Transverse colon (tissue), 3 donors: Measurements from ENCODE around the gene E2F1.

ENCODE experiments used
- EP300 ChIP-seq: sonication (generic); formaldehyde crosslinking; IDR thresholded peaks from one replicate; pipeline ENCODE4 v1.6.1; 2017; ENCODE audit warnings: antibody characterized with exemption, low read depth
- POLR2AphosphoS5 ChIP-seq, 3 donors: sonication (generic); formaldehyde crosslinking; IDR thresholded peaks; one replicate each; pipeline ENCODE4 v1.6.1; 2016; ENCODE audit warnings: antibody characterized with exemption in 3 of 3

DNA sequence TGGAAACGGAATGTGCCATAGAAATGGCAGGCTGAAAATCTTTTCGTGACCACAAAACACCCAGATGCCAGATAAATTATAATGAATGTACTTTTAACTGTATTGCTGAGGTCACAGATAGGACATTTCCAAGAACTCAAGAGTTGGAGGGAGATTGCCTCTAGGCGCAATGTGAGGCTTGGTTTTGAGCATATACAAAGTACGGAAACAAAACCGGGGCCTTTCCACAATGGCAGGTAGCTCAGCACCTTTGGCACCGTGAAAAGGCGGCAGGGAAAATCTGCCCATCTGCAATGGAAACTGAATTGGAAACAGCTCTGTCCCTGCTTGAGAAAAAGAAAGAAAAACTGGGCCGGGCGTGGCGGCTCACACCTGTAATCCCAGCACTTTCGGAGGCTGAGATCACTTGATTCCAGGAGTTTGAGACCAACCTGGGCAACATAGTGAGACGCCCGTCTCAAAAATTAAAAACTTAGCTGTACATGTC lies 34.6 kb downstream of the E2F1 start:
- no peak for TF ChIP-seq POLR2AphosphoS5 (IDR thresholded peaks at IDR 0.05)
- TF ChIP-seq EP300: no peak
